Measurements from ENCODE around the gene NELL2.

DNA sequence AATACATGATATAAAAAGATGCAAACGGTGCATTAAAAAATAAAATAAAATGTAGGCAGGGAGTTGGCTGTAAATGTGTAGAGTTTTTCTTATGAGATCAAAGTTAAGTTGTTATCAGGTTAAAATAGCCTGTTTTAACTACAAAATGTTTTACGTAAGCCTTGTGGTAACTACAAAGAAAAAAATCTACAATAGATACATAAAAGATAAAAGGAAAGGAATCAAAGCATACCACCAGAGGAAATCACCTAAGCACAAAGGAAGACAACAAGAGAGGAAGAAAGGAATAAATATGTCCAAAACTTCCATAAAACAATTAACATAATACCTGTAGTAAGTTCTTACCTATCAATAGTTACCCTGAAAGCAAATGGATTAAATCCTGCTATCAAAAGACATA lies 12.2 kb downstream of the NELL2 start:
- TF ChIP-seq EZH2 (IDR thresholded peaks at IDR 0.05; ENCODE audit: insufficient read depth, poor library complexity, severe bottlenecking) (no peak), EZH2phosphoT487 (IDR thresholded peaks at IDR 0.05; ENCODE audit: insufficient read depth, low read depth) (no peak)
